Measurements from ENCODE around the gene ARHGEF16.

The ARHGEF16 gene

DNA sequence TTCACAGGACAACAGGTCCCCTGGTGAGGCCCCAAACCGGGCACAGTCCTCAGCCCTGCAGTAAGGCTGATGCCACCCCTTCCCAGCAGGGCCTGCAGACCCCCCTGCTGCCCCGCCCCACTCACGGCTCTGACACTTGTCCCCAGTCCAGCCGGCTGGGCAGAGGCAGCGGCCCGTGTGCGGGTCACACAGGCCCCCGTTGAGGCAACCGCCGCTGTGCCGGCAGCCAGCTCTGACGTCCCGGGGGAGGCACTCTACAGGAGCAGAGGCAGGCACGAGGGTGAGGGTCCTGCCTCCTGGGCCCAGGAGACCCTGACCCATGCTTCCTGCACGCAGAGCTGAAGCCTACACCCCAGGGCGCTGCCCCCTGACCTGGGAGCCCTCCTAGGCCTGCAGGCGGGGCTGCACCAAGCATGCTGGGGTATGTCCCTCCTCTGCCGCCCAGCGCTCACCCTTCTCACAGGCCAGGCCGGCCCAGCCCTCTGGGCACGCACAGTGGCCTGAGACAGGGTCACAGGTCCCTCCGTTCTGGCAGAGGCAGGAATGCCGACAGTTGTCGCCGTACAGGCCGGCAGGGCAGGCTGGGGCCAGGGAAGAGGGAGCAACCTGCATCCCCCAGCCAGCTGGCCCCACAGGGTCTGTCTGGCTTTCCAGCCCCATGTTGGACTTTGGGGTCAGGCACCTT lies 43.9 kb downstream of the ARHGEF16 start:
- TF ChIP-seq, protein P1, sequence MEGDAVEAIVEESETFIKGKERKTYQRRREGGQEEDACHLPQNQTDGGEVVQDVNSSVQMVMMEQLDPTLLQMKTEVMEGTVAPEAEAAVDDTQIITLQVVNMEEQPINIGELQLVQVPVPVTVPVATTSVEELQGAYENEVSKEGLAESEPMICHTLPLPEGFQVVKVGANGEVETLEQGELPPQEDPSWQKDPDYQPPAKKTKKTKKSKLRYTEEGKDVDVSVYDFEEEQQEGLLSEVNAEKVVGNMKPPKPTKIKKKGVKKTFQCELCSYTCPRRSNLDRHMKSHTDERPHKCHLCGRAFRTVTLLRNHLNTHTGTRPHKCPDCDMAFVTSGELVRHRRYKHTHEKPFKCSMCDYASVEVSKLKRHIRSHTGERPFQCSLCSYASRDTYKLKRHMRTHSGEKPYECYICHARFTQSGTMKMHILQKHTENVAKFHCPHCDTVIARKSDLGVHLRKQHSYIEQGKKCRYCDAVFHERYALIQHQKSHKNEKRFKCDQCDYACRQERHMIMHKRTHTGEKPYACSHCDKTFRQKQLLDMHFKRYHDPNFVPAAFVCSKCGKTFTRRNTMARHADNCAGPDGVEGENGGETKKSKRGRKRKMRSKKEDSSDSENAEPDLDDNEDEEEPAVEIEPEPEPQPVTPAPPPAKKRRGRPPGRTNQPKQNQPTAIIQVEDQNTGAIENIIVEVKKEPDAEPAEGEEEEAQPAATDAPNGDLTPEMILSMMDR (IDR thresholded peaks at IDR 0.05; ENCODE audit: low read depth, low read length), result no peak
- no peaks in the 10 kb centered on the region for H3K27me3 ChIP-seq (ENCODE audit: insufficient read depth, low read depth, severe bottlenecking)
- no peaks in the 10 kb centered on the region for H3K9me3 ChIP-seq (ENCODE audit: severe bottlenecking)
- H3K4me3 ChIP-seq (ENCODE audit: low read depth, low read length), result no peak overlapping the region
- no peaks in the 10 kb centered on the region for H3K36me3 ChIP-seq
- no peak for DNase-seq
- no peak overlapping the region for H3K27ac ChIP-seq

DNA sequence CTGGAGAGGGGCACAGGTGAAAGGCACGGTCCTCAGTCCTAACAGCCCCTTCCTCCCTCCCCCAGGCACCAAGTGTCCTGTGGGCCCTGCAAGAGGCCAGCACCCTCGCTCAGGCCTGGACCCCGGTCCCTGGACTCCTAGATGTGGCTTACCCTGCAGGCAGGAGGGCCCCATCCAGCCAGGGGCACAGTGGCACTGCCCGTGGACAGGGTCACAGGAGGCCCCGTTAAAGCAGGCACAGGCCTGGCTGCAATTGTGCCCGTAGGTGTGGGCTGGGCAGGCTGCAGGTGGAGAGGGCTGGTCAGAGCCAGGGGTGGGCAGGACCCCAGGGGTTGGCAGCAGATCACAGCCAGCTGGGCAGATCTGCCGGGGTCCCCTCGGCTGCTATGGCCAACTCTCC lies 44.5 kb downstream of the ARHGEF16 start:
- no peak for DNase-seq
- no peaks in the 10 kb centered on the region for H3K9me3 ChIP-seq (ENCODE audit: severe bottlenecking)
- H3K4me3 ChIP-seq (ENCODE audit: low read depth, low read length), result no peak overlapping the region
- TF ChIP-seq, protein P1 (IDR thresholded peaks at IDR 0.05; ENCODE audit: low read depth, low read length), result no peak
- H3K36me3 ChIP-seq, result no peaks in the 10 kb centered on the region
- H3K27me3 ChIP-seq (ENCODE audit: insufficient read depth, low read depth, severe bottlenecking), result no peaks in the 10 kb centered on the region
- no peak overlapping the region for H3K27ac ChIP-seq

DNA sequence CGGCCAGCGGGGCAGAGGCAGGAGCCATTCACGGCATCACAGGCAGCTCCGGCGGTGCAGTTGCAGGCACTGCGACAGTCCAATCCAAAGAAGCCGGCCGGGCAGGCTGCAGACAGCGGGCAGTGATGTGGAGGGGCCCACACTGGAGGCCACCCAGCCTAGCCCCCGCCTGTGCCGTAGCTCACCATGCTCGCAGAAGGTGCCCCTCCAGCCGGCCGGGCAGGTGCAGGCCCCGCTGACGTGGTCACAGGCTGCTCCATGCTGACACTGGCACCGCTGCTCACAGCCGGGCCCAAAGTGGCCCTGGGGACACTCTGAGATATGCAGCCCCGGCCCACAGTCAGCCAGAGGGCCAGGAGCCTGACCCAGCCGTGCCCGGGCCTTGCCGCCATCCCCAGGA lies 45.1 kb downstream of the ARHGEF16 start:
- TF ChIP-seq, protein P1 (IDR thresholded peaks at IDR 0.05; ENCODE audit: low read depth, low read length), result no peak
- Histone ChIP-seq H3K9me3 (ENCODE audit: severe bottlenecking) (no peaks in the 10 kb centered on the region), H3K36me3 (no peaks in the 10 kb centered on the region), H3K4me3 (ENCODE audit: low read depth, low read length) (no peak overlapping the region), H3K27ac (no peak overlapping the region), H3K27me3 (ENCODE audit: insufficient read depth, low read depth, severe bottlenecking) (no peaks in the 10 kb centered on the region)
- no peak for DNase-seq

DNA sequence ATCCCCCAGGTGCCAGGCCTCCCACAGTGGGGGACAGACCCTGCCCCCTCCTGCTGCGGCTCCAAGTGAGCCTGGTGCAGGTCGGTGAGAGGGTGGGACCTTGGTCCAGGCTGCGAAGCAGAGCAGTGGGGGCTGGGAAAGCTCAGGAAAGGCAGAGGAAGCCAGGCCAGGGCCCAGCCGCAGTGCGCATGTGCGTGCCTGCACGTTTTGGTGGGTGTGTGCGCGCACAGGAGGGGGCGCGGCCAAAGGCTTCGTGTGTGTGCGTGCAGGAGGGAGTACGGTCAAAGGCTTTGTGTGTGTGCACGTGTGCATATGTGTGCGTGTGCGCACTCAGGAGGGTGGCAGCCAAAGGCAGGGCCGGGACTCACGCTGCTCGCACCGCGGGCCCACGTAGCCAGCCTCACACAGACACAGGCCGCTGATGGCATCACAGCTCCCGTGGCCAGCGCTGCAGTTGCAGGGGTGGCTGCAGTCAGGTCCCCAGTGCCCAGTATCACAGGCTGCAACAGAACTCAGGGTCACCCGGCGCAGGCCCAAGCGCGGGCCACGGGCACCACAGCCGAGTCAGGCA lies 45.9 kb downstream of the ARHGEF16 start:
- TF ChIP-seq, protein P1 (IDR thresholded peaks at IDR 0.05; ENCODE audit: low read depth, low read length), result no peak
- Histone ChIP-seq H3K9me3 (ENCODE audit: severe bottlenecking) (no peaks in the 10 kb centered on the region), H3K27me3 (ENCODE audit: insufficient read depth, low read depth, severe bottlenecking) (no peaks in the 10 kb centered on the region), H3K4me3 (ENCODE audit: low read depth, low read length) (no peak overlapping the region), H3K27ac (no peak overlapping the region), H3K36me3 (no peaks in the 10 kb centered on the region)
- no peak for DNase-seq

DNA sequence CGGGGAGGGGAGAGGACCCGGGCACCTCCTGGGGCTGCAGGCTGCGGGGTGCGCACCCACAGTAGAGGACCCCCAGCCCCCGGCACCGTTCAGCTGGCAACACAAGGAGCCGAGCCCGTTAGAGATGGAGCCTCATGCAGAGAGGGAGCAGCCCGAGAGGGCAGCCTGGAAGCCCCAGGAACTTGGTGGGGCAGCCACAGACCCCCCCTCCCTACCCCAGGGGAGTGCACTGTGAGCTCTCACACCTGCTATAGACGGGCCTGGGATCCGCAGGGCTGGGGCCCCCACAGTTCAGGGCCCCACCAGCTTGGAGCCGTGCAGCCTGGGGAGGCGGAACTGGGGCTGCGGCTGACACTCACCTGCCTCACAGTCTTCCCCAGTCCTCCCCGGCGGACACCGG lies 47.0 kb downstream of the ARHGEF16 start:
- Histone ChIP-seq H3K27me3 (ENCODE audit: insufficient read depth, low read depth, severe bottlenecking) (no peaks in the 10 kb centered on the region), H3K27ac (no peak overlapping the region), H3K4me3 (ENCODE audit: low read depth, low read length) (no peak overlapping the region), H3K9me3 (ENCODE audit: severe bottlenecking) (no peaks in the 10 kb centered on the region), H3K36me3 (no peaks in the 10 kb centered on the region)
- no peak for DNase-seq
- TF ChIP-seq, protein P1 (IDR thresholded peaks at IDR 0.05; ENCODE audit: low read depth, low read length), result no peak
